Peyer's patch (tissue), 4 donors: ENCODE results near the gene ETV3. TPM values are rescaled to one million over a fixed set of nuclear protein-coding genes. Genes with fewer than 3 reads are reported as not detected.
A peak's percentile ranks its signal among the peaks of the same experiment; 100 is the strongest.

Experiments
- DNase-seq, 3 donors: peaks; one replicate each; pipeline ENCODE4 v3.0.0-alpha.2; 2017 to 2019
- H3K27ac ChIP-seq, 4 donors: fragments of 200-600 bp; sonication (generic); one replicate each; pipeline ENCODE4 v1.5.1; 2016 to 2019
- H3K27me3 ChIP-seq, 2 donors: fragments of 200-600 bp; sonication (generic); one replicate each; pipeline ENCODE4 v1.5.1; 2019
- H3K36me3 ChIP-seq, 3 donors: fragments of 200-600 bp; sonication (generic); one replicate each; pipeline ENCODE4 v1.5.1; 2016 to 2019
- H3K4me1 ChIP-seq, 4 donors: fragments of 200-600 bp; sonication (generic); one replicate each; pipeline ENCODE4 v1.5.1; 2016 to 2019
- H3K4me3 ChIP-seq, 4 donors: fragments of 200-600 bp; sonication (generic); 1 replicate in 3 of 4; 2 replicates in 1 of 4; pipeline ENCODE4 v1.5.1; 2016 to 2019; ENCODE audit warnings: mild to moderate bottlenecking in 1 of 4
- H3K9me3 ChIP-seq, 4 donors: fragments of 200-600 bp; sonication (generic); one replicate each; pipeline ENCODE4 v1.5.1; 2016 to 2019; ENCODE audit warnings: mild to moderate bottlenecking in 1 of 4
- POLR2A ChIP-seq, 2 donors: fragments of 450-650 bp; IDR thresholded peaks; one replicate each; pipeline ENCODE4 v1.5.1; 2017; ENCODE audit warnings: antibody characterized with exemption in 2 of 2, mild to moderate bottlenecking in 2 of 2, moderate library complexity in 2 of 2
- total RNA-seq, 4 donors: library from RNA; depleted of rRNA; stranded (reverse); fragments of >200 nt; gene quantifications; one replicate each; pipeline ENCODE4 v1.1.0, GENCODE V29; 2016
- TF ChIP-seq, protein P1 (sequence below), 6 experiments: fragments of 450-650 bp in 4 of 6; fragments of 200-600 bp in 2 of 6; sonication (generic) in 1 of 6; IDR thresholded peaks; one replicate each; pipeline ENCODE4 v1.5.1; 2017 to 2019; ENCODE audit warnings: antibody characterized with exemption in 6 of 6, mild to moderate bottlenecking in 3 of 6, moderate library complexity in 1 of 6

ETV3 gene
- total RNA-seq, 4 donors from 2014 or later = 10.7 to 25.8 (median 20.2) TPM

- Histone ChIP-seq H3K9me3 (no peaks in the 10 kb centered on the region), H3K4me1 (no peaks in the 10 kb centered on the region), H3K27ac (no peak overlapping the region), H3K4me3 (no peak overlapping the region), H3K36me3 (no peaks in the 10 kb centered on the region), H3K27me3 (no peaks in the 10 kb centered on the region)
- TF ChIP-seq POLR2A (IDR thresholded peaks at IDR 0.05) = no peak
- TF ChIP-seq, protein P1, sequence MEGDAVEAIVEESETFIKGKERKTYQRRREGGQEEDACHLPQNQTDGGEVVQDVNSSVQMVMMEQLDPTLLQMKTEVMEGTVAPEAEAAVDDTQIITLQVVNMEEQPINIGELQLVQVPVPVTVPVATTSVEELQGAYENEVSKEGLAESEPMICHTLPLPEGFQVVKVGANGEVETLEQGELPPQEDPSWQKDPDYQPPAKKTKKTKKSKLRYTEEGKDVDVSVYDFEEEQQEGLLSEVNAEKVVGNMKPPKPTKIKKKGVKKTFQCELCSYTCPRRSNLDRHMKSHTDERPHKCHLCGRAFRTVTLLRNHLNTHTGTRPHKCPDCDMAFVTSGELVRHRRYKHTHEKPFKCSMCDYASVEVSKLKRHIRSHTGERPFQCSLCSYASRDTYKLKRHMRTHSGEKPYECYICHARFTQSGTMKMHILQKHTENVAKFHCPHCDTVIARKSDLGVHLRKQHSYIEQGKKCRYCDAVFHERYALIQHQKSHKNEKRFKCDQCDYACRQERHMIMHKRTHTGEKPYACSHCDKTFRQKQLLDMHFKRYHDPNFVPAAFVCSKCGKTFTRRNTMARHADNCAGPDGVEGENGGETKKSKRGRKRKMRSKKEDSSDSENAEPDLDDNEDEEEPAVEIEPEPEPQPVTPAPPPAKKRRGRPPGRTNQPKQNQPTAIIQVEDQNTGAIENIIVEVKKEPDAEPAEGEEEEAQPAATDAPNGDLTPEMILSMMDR (IDR thresholded peaks at IDR 0.05) = no peak
- no peak for DNase-seq
Observed at GRCh38 chr1:157081707-157082106, 56.5 kb downstream of the ETV3 start.

- no peaks in the 10 kb centered on the region for H3K4me1 ChIP-seq
- no peak overlapping the region for H3K27ac ChIP-seq
- H3K27me3 ChIP-seq = no peaks in the 10 kb centered on the region
- H3K4me3 ChIP-seq = no peak overlapping the region
- TF ChIP-seq, protein P1 (IDR thresholded peaks at IDR 0.05) = no peak
- no peak for TF ChIP-seq POLR2A (IDR thresholded peaks at IDR 0.05)
- no peaks in the 10 kb centered on the region for H3K36me3 ChIP-seq
- no peak for DNase-seq
- no peaks in the 10 kb centered on the region for H3K9me3 ChIP-seq
Observed at GRCh38 chr1:157080714-157081113, 57.5 kb downstream of the ETV3 start.

DNA sequence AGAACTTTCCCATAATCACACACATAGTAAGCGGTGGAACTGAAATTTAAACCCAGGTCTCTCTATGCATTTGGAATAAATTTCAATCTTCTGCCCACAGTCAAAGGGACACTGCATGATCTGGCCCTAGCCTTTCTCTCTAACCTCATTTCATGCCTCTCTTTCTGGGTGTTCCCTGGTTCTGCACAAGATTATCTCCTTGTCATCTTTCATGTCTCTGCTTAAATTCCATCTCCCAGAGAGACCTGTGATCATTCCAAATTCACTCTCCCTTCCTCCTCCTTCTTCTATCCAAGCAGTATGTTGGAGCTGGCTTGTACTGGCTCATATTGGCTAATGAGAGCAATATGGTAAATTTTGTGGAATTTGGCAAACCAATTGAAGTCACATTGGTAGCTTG, 60.8 kb downstream of the ETV3 start:
- H3K9me3 ChIP-seq = no peaks in the 10 kb centered on the region
- no peak for TF ChIP-seq POLR2A (IDR thresholded peaks at IDR 0.05)
- H3K4me3 ChIP-seq = no peak overlapping the region
- H3K27me3 ChIP-seq = no peaks in the 10 kb centered on the region
- H3K27ac ChIP-seq = no peak overlapping the region
- no peaks in the 10 kb centered on the region for H3K36me3 ChIP-seq
- H3K4me1 ChIP-seq = peaks cover 0 to 8% (median 0%) of the 10 kb centered on the region in 4 donors
- no peak for DNase-seq

DNA sequence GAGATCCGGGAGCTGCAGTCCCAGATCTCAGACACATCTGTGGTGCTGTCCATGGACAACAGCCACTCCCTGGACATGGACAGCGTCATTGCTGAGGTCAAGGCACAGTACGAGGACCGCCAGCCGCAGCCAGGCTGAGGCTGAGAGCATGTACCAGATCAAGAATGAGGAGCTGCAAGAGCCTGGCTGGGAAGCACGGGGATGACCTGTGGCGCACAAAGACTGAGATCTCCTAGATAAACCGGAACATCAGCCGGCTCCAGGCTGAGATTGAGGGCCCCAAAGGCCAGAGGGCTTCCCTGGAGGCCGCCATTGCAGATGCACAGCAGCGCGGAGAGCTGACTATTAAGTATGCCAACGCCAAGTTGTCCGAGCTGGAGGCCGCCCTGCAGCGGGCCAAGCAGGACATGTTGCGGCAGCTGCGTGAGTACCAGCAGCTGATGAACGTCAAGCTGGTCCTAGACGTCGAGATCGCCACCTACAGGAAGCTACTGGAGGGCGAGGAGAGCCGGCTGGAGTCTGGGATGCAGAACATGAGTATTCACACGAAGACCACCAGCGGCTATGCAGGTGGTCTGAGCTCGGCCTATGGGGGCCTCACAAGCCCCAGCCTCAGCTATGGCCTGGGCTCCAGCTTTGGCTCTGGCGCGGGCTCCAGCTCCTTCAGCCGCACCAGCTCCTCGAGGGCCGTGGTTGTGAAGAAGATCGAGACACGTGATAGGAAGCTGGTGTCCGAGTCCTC, 64.1 kb downstream of the ETV3 start:
- TF ChIP-seq POLR2A (IDR thresholded peaks at IDR 0.05) = no peak
- TF ChIP-seq, protein P1 (IDR thresholded peaks at IDR 0.05) = peak in 4 of 6 experiments; percentile 48 to 71 (median 64)

More for the DNA sequence above, 64.1 kb downstream of the ETV3 start:
- H3K4me1 ChIP-seq = peaks cover 0 to 8% (median 0%) of the 10 kb centered on the region in 4 donors
- peak in 2 of 3 donors; percentile 81 to 83 for DNase-seq
- H3K27me3 ChIP-seq = no peaks in the 10 kb centered on the region
- H3K4me3 ChIP-seq = peak overlapping the region in 2 of 4 donors; percentile 28 to 32
- H3K27ac ChIP-seq = no peak overlapping the region
- no peaks in the 10 kb centered on the region for H3K36me3 ChIP-seq
- no peaks in the 10 kb centered on the region for H3K9me3 ChIP-seq

Other genes with a start within 250 kb of the ETV3 start
- 10 to 100 TPM in 1 of 4 donors, 1 to 10 TPM in 3; 4.9 to 17.3 (median 7.0) TPM for gene PEAR1, start 244.7 kb downstream of the ETV3 start, total RNA-seq
- gene LRRC71, start 217.8 kb downstream of the ETV3 start, total RNA-seq = not detected
- 100 to 1,000 TPM in 2 of 4 donors, 10 to 100 TPM in 2; 56.7 to 127 (median 89.9) TPM for gene ARHGEF11, start 92.7 kb downstream of the ETV3 start, total RNA-seq
- not detected for gene ETV3L, start 38.6 kb downstream of the ETV3 start, total RNA-seq